Right lobe of liver (tissue), 6 donors: Measurements from ENCODE around the gene RASGRP2. TPM values are rescaled to one million over a fixed set of nuclear protein-coding genes. Genes with fewer than 3 reads are reported as not detected.

Experiments used
- ATAC-seq, 4 donors: fragments of 200-7000 bp; cut with Tn5 transposase; one replicate each; pipeline ENCODE4 v1.9.1; 2020; ENCODE audit warnings: mild to moderate bottlenecking in 4 of 4, moderate library complexity in 4 of 4
- DNase-seq, 3 donors: peaks; one replicate each; pipeline ENCODE4 v3.0.0-alpha.2; 2020
- H3K27ac ChIP-seq, 3 donors: fragments of 200-600 bp; one replicate each; pipeline ENCODE4 v1.8.0; 2022
- H3K27me3 ChIP-seq, 2 donors: fragments of 200-600 bp; one replicate each; pipeline ENCODE4 v1.8.0; 2022
- H3K36me3 ChIP-seq, 4 donors: fragments of 200-600 bp; sonication (generic) in 1 of 4; one replicate each; pipeline versions ENCODE4 v1.5.1 to v1.8.0; 2017 to 2022; ENCODE audit warnings: control low read depth in 1 of 4
- H3K4me1 ChIP-seq, 4 donors: fragments of 200-600 bp; sonication (generic) in 1 of 4; one replicate each; pipeline versions ENCODE4 v1.5.1 to v1.8.0; 2017 to 2022; ENCODE audit warnings: control low read depth in 1 of 4
- H3K4me3 ChIP-seq, 3 donors: fragments of 200-600 bp; one replicate each; pipeline ENCODE4 v1.8.0; 2022
- H3K9me3 ChIP-seq, 4 donors: fragments of 200-600 bp; sonication (generic) in 1 of 4; one replicate each; pipeline versions ENCODE4 v1.5.1 to v1.8.0; 2017 to 2022; ENCODE audit warnings: control low read depth in 1 of 4
- POLR2A ChIP-seq: fragments of 450-650 bp; IDR thresholded peaks from one replicate; pipeline ENCODE4 v1.6.1; 2017; ENCODE audit warnings: antibody characterized with exemption, mild to moderate bottlenecking
- WGBS: methylation state at CpG from one replicate; pipeline ENCODE4 v1.1.6; 2018; ENCODE audit warnings: low coverage, low lambda C conversion rate; ENCODE audit not compliant: insufficient coverage; ENCODE audit errors: missing lambda C conversion rate; 5-methylcytosine and 5-hydroxymethylcytosine counted together
- intact Hi-C, 2 donors: fragments of 100-400 bp; cut with DNase I; formaldehyde crosslinking; loops; one replicate each; pipeline versions ENCODE4 v1.11.2 to v1.14.1; 2022
- total RNA-seq, 6 experiments: library from RNA; depleted of rRNA in 2 of 6; stranded (reverse); fragments of >200 nt in 2 of 6; fragmentation: NEBNext Ultra II Directional in 3 of 6; extraction: Animal tissue kit (Norgen Biotek cat#: 25700) in 3 of 6; gene quantifications; one replicate each; pipeline versions ENCODE4 v1.1.0 to v1.2.4, GENCODE V29; 2016 to 2023
- TF ChIP-seq, protein P1 (sequence below), 4 donors: fragments of 200-600 bp in 3 of 4; fragments of 450-650 bp in 1 of 4; IDR thresholded peaks; one replicate each; pipeline versions ENCODE4 v1.5.1 to v1.8.0; 2016 to 2022; ENCODE audit warnings: antibody characterized with exemption in 4 of 4, mild to moderate bottlenecking in 2 of 4
- donor health status: DM: no; HTN: yes; CAD: no.
- donor health status: DM: no; HTN: no; CAD: no.
- donor health status: DM: no; HTN: no; CAD: no.
- donor health status: DM: no; HTN: yes; CAD: no.
- donor health status: DM: no; HTN: yes; CAD: no.

Gene RASGRP2
- total RNA-seq, 6 experiments from 2014 or later: 1.6 to 8.1 (median 3.2) TPM

DNA sequence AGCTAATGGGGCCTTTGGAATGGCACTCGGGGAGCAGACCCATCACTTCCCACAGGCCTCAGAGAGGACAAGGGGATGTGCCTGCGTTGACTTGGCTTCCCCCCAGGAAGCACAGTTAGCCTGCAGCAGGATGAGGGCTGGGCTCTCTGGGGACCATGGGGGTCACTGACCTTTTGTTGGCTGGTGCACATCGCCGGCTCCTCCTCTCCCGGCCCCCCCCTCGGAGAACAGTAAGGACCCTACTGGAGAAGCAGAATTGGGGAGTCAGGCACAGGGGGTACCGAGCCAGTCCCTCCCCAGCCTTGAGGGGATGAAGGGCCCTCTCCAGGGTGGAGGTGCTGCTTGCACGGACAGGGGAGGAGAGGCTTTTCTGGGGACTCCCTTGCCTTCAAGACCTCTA lies 53.7 kb downstream of the RASGRP2 start:
- ATAC-seq (no peak), DNase-seq (no peak)
- TF ChIP-seq, protein P1, sequence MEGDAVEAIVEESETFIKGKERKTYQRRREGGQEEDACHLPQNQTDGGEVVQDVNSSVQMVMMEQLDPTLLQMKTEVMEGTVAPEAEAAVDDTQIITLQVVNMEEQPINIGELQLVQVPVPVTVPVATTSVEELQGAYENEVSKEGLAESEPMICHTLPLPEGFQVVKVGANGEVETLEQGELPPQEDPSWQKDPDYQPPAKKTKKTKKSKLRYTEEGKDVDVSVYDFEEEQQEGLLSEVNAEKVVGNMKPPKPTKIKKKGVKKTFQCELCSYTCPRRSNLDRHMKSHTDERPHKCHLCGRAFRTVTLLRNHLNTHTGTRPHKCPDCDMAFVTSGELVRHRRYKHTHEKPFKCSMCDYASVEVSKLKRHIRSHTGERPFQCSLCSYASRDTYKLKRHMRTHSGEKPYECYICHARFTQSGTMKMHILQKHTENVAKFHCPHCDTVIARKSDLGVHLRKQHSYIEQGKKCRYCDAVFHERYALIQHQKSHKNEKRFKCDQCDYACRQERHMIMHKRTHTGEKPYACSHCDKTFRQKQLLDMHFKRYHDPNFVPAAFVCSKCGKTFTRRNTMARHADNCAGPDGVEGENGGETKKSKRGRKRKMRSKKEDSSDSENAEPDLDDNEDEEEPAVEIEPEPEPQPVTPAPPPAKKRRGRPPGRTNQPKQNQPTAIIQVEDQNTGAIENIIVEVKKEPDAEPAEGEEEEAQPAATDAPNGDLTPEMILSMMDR (IDR thresholded peaks at IDR 0.05): no peak
- no peak for TF ChIP-seq POLR2A
- Histone ChIP-seq H3K36me3 (no peaks in the 10 kb centered on the region), H3K27me3 (no peaks in the 10 kb centered on the region), H3K4me3 (no peak overlapping the region), H3K27ac (no peak overlapping the region), H3K4me1 (peaks cover 0 to 9% (median 2%) of the 10 kb centered on the region in 4 donors), H3K9me3 (no peaks in the 10 kb centered on the region)
- intact Hi-C loops: no loop called here
- WGBS: 44% methylated on average over 2 of the region's 8 CpGs

DNA sequence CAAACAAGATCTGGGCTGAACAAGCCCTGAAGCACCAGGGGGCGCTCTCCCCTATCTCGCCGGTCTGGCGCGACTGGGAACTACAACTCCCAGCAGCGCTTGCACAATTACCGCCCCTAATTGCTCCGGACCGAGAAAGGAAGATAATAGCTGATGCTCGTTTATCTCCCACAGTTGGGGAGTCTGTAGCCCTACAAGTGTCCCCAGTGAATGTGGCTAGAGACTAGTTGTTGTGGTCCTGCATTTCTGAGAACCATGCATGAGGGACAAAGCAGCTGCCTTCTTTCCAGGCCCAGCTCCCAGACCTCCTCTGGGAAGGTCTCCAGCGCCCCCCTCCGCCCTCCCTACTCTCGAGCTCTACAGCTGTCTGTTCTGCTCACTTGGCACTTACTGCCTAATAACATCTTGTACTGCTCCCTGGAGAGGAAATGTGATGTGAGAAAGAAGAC lies 55.4 kb downstream of the RASGRP2 start:
- Histone ChIP-seq H3K4me1 (peaks cover 0 to 9% (median 2%) of the 10 kb centered on the region in 4 donors), H3K9me3 (no peaks in the 10 kb centered on the region), H3K4me3 (peak overlapping the region in 1 of 3 donors; percentile 32), H3K36me3 (no peaks in the 10 kb centered on the region), H3K27ac (no peak overlapping the region), H3K27me3 (no peaks in the 10 kb centered on the region)
- WGBS: 0% methylated on average over 7 of the region's 13 CpGs
- intact Hi-C loops: loop anchor here in 1 of 2 donors (10.0 kb wide), 1 partner anchor 76 kb away; no protein-coding TSS in a partner anchor
- peak; percentile 86 to 87 (median 86) for DNase-seq
- peak; percentile 88 to 95 (median 94) for ATAC-seq
- TF ChIP-seq, protein P1 (IDR thresholded peaks at IDR 0.05): peak; percentile 78 to 95 (median 92)
- TF ChIP-seq POLR2A: no peak

DNA sequence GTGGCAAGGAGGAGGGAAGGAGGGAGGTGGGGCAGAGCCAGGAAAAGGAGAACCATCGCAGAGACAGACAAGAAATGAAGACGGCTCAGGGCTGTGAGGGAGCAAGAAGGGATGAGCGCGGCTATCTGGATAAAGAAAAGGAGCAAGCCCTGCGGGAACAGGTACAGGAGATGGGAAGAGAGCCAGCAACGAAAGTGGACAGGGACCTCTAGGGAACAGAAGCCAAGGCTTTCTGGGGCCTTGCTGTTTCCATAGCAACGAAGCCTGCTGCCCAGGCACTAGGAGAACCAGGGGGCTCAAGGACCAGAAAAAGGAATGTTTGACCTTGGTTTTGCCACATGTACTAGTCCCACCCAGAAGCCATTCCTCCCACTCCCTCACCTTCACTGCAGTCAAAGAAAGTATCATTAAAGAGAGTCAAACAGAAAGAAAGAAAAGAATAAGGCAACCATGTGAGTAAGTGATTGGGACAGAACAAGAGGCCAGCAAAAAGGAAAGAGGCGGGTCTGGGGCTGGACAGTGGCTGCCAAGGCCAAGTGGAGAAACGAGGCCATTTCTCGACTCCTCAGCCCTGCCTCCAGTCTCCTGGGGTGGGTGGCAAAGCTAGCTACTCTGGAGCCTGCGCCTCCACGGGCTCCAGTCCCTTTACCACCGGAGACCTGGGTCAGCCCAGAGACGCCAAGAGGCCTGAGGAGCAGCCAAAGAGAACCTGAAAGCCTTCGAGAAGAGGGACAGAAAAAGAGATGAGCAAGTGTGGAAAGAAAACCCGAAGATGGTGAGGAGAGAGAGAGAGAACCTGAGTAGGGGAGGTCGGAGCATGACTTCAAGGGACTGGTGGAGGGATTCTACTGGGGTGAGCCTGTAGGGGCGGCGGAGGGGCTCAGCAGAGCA lies 56.1 kb downstream of the RASGRP2 start:
- H3K4me3 ChIP-seq: no peak overlapping the region
- ATAC-seq: no peak

DNA sequence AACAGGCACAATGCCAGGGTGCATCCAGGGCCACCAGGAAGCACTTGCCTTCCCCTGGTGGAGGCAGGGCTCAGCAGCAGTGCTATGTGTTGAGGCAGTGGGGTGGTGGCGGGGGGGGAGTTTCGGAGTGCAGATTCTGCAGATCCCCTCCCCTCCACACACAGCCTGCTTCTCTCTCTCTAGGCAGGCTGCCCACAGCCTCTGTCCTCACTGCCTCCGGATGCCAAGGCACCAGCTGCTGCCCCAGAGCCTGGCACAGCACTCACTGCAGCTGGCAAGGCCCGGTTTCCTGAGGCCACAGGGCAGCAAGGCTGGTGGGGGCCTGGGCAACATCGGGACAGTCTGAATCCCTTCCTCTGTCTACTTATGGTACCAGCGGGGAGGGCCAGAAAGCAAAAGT lies 56.7 kb downstream of the RASGRP2 start:
- Histone ChIP-seq H3K27ac (no peak overlapping the region), H3K4me3 (no peak overlapping the region), H3K36me3 (no peaks in the 10 kb centered on the region), H3K9me3 (no peaks in the 10 kb centered on the region), H3K4me1 (peaks cover 0 to 9% (median 2%) of the 10 kb centered on the region in 4 donors), H3K27me3 (no peaks in the 10 kb centered on the region)
- ATAC-seq: peak in 3 of 4 donors; percentile 5 to 41 (median 21)
- TF ChIP-seq, protein P1 (IDR thresholded peaks at IDR 0.05): no peak
- TF ChIP-seq POLR2A: no peak
- no peak for DNase-seq
- intact Hi-C loops: loop anchor here in 1 of 2 donors (10.0 kb wide), 1 partner anchor 78 kb away; no protein-coding TSS in a partner anchor
- 11% methylated on average over 3 of the region's 6 CpGs for WGBS

More for the DNA sequence above, 56.1 kb downstream of the RASGRP2 start:
- no peaks in the 10 kb centered on the region for H3K27me3 ChIP-seq
- H3K27ac ChIP-seq: no peak overlapping the region
- TF ChIP-seq, protein P1 (IDR thresholded peaks at IDR 0.05): no peak
- no peak for TF ChIP-seq POLR2A
- intact Hi-C loops: loop anchor here in 1 of 2 donors (10.0 kb wide), 1 partner anchor 77 kb away; no protein-coding TSS in a partner anchor
- DNase-seq: no peak
- H3K4me1 ChIP-seq: peaks cover 0 to 9% (median 2%) of the 10 kb centered on the region in 4 donors
- no peaks in the 10 kb centered on the region for H3K9me3 ChIP-seq
- 32% methylated on average over 18 of the region's 19 CpGs for WGBS
- H3K36me3 ChIP-seq: no peaks in the 10 kb centered on the region
